K562 treated with DMSO at 1 percent for 4 hours (cell line): ENCODE measurements around the gene DTL. TPM values are rescaled to one million over a fixed set of nuclear protein-coding genes. Genes with fewer than 3 reads are reported as not detected.

Source experiments
- total RNA-seq: library from RNA; unstranded; fragments of 300-600 nt; gene quantifications from 2 replicates; pipeline ENCODE4 v1.2.3, GENCODE V29; 2022; ENCODE audit not compliant: insufficient read depth

The DTL gene
- 23.5 and 27.3 TPM in 2 replicates for total RNA-seq

DNA sequence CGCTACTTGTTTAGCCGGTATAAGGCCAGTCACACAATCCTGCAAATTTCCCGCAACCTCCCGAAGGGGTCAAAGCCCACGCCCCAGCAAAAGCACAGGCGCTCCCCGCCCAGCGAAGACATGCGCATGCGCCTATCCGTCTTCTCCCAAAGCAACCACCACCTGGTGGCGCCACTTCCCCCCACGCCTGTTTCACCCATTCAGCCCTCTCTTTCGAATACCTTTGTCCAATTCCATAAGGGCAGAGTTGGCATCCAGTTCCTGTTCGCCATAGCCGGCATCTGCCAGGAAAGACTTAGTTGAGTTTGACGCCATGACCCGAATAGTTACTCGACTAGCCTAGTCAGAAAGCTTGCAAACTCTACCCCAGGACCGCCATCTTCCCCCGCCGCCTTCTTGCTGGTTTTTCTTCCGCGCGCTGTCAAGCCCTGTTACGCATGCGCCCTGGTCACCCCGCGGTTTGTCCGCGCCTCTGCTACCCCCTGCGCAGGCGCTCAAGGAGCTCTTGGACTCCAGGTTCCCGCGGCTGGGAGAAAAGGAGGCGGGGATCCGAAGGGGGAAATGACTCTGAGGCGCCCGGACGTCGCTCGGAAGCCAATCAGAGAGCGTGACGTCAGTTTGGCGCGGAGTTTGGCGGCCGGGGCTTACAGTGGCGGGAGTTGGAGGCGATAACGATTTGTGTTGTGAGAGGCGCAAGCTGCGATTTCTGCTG is at the start of gene DTL, which contains the start of gene INTS7:
Gene DTL (plus strand): TSS at position 626 of the 712 bp plus-strand sequence. CDS start 143 bp downstream, outside the sequence.
Gene INTS7 (minus strand): TSS at position 435 of the 712 bp plus-strand sequence. CDS start 120 bp downstream, at position 315.

Other genes starting within 250 kb of the DTL start
- 4.6 and 11.1 TPM in 2 replicates for gene LPGAT1, start 205.0 kb upstream of the DTL start, total RNA-seq
- 21.2 and 23.3 TPM in 2 replicates for gene INTS7, start 191 bp upstream of the DTL start, total RNA-seq
- gene PPP2R5A, start 249.7 kb downstream of the DTL start, total RNA-seq: 42.0 and 48.7 TPM in 2 replicates